Hepatocyte (in vitro differentiated cells): Measurements from ENCODE around the gene HPSE2.

ENCODE experiments used
- EZH2 ChIP-seq: fragments of 200-600 bp; sonication (generic); IDR thresholded peaks from 2 replicates; pipeline ENCODE4 v1.6.1; 2016; ENCODE audit warnings: antibody characterized with exemption, mild to moderate bottlenecking, borderline replicate concordance
- TF ChIP-seq, protein P1 (sequence below): fragments of 200-600 bp; sonication (generic); IDR thresholded peaks from 2 replicates; pipeline ENCODE4 v1.5.1; 2016; ENCODE audit warnings: antibody characterized with exemption, mild to moderate bottlenecking; ENCODE audit not compliant: poor library complexity

DNA sequence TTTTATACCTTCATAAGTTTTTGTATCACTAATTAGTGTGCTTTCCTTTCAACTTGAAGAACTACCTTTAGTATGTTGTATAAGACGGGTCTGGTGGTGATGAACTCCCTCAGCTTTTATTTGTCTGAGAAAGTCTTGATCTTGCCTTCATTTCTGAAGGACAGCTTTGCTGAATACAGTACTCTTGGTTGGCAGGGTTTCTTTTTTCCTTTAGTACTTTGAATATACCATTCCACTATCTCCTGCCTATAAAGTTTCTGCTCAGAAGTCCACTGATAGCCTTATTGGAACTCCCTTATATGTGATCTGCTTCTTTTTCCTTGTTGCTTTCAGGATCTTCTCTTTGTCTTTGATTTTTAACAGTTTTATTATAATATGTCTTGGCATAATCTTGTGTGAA, 230.9 kb downstream of the HPSE2 start:
- TF ChIP-seq, protein P1, sequence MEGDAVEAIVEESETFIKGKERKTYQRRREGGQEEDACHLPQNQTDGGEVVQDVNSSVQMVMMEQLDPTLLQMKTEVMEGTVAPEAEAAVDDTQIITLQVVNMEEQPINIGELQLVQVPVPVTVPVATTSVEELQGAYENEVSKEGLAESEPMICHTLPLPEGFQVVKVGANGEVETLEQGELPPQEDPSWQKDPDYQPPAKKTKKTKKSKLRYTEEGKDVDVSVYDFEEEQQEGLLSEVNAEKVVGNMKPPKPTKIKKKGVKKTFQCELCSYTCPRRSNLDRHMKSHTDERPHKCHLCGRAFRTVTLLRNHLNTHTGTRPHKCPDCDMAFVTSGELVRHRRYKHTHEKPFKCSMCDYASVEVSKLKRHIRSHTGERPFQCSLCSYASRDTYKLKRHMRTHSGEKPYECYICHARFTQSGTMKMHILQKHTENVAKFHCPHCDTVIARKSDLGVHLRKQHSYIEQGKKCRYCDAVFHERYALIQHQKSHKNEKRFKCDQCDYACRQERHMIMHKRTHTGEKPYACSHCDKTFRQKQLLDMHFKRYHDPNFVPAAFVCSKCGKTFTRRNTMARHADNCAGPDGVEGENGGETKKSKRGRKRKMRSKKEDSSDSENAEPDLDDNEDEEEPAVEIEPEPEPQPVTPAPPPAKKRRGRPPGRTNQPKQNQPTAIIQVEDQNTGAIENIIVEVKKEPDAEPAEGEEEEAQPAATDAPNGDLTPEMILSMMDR, result no peak
- TF ChIP-seq EZH2, result no peak
